ENCODE results near the gene CLN6. TPM values are rescaled to one million over a fixed set of nuclear protein-coding genes. Genes with fewer than 3 reads are reported as not detected.
A peak's percentile ranks its signal among the peaks of the same experiment; 100 is the strongest.

CLN6 gene
- total RNA-seq, 1 experiment from 2014 or later: 76.7 TPM

DNA sequence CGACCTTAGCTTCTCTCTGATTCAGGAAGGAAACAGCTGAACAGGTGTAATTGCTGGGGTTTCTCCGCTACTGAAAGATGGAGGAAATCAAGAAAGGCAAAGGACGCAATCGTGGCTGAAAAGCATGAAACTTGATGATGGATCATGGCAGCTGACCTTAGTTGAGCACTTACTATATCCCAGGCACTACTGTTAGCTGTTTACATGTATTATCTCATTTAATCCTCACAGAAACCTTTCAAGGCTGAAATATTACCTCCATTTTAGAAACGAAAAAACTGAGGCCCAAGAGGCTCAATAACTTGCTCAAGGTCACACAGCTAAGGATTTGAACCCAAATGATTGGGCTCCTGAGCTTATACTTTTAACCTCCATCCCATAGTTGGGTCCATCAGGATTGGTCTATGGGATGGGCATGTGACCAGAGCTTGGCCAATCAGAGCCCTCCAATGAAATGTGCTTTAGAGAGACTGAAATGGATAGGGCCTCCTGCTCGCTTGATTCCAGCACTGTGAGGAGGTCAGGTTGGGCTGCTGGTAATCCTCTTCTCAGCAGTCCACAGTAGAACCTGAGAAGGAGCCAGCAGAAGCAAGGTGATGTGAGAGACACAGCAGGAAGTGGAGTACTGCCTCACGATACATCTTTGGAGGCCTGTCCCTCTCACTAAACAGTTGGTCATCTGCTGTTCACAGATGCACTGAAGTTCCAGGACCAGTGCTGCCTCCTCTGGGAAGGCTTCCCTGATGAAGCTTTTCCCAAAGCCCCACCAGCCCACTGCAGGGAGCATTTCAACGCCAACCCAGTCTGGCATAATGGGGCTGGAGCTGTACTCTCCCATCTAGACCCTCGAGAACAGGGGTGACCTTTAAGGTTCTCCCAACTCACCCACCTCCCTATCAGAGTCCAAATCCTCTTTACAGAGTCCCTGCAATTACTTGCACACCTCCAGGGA lies 10.4 kb downstream of the CLN6 start:
- H3K36me3 Mint-ChIP-seq (ENCODE audit: insufficient read depth, unreplicated experiment): peaks cover 34% of the 10 kb centered on the region
- no peaks in the 10 kb centered on the region for H3K36me3 ChIP-seq (ENCODE audit: control insufficient read depth, insufficient read depth, low read length)
- H3K27ac Mint-ChIP-seq (ENCODE audit: unreplicated experiment): no peak overlapping the region
- POLR2A ChIA-PET: no interaction called here
- intact Hi-C loops (cut with micrococcal nuclease; ENCODE audit: unreplicated experiment): no loop called here
- H3K4me3 Mint-ChIP-seq (ENCODE audit: unreplicated experiment): no peak overlapping the region
- no peak overlapping the region for H3K4me3 ChIP-seq (ENCODE audit: low read depth, low read length)
- H3K27me3 Mint-ChIP-seq (ENCODE audit: insufficient read depth, unreplicated experiment): no peaks in the 10 kb centered on the region
- CTCF ChIA-PET: no interaction called here
- no peaks in the 10 kb centered on the region for H3K9me3 ChIP-seq
- peak in 1 of 2 experiments; percentile 12 for DNase-seq
- H3K27me3 ChIP-seq (replicated peaks; ENCODE audit: control insufficient read depth, insufficient read depth, low read length): no peaks in the 10 kb centered on the region
- peaks cover 11% of the 10 kb centered on the region for H3K4me1 Mint-ChIP-seq (ENCODE audit: low read depth, unreplicated experiment)
- TF ChIP-seq, protein P1, sequence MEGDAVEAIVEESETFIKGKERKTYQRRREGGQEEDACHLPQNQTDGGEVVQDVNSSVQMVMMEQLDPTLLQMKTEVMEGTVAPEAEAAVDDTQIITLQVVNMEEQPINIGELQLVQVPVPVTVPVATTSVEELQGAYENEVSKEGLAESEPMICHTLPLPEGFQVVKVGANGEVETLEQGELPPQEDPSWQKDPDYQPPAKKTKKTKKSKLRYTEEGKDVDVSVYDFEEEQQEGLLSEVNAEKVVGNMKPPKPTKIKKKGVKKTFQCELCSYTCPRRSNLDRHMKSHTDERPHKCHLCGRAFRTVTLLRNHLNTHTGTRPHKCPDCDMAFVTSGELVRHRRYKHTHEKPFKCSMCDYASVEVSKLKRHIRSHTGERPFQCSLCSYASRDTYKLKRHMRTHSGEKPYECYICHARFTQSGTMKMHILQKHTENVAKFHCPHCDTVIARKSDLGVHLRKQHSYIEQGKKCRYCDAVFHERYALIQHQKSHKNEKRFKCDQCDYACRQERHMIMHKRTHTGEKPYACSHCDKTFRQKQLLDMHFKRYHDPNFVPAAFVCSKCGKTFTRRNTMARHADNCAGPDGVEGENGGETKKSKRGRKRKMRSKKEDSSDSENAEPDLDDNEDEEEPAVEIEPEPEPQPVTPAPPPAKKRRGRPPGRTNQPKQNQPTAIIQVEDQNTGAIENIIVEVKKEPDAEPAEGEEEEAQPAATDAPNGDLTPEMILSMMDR (IDR thresholded peaks at IDR 0.05; ENCODE audit: insufficient read depth in 1 of 2, low read depth in 1 of 2, low read length in 1 of 2, severe bottlenecking in 1 of 2, unreplicated experiment in 1 of 2): no peak
- no peaks in the 10 kb centered on the region for H3K9me3 Mint-ChIP-seq (ENCODE audit: unreplicated experiment)
- no TSS peak for BruUV-seq (replicated peaks)
- H3K4me1 ChIP-seq: no peaks in the 10 kb centered on the region

DNA sequence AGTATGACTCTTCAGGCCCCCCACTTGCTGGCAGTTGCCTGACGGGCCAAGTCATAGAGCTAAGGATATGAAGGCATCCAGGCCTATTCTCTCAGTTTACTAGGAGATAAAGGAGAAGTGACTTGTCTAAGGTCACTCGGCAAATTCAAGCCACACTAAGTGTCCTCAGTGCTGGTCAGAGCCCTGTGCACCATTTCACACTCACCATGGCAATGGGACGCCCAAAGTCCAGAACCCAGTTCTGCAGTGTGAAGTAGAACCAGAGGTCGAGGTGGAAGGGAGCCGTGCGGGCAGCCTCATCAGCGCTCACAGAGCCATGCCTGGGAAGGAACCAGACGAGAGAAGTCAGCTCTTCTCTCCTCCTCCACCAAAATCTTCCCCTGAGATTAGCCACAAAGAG lies 11.2 kb downstream of the CLN6 start:
- H3K9me3 ChIP-seq: no peaks in the 10 kb centered on the region
- intact Hi-C loops (cut with micrococcal nuclease; ENCODE audit: unreplicated experiment): no loop called here
- H3K4me1 ChIP-seq: no peaks in the 10 kb centered on the region
- peaks cover 38% of the 10 kb centered on the region for H3K36me3 Mint-ChIP-seq (ENCODE audit: insufficient read depth, unreplicated experiment)
- BruUV-seq (replicated peaks): no TSS peak
- no peak overlapping the region for H3K4me3 Mint-ChIP-seq (ENCODE audit: unreplicated experiment)
- TF ChIP-seq, protein P1 (IDR thresholded peaks at IDR 0.05; ENCODE audit: insufficient read depth in 1 of 2, low read depth in 1 of 2, low read length in 1 of 2, severe bottlenecking in 1 of 2, unreplicated experiment in 1 of 2): no peak
- no peaks in the 10 kb centered on the region for H3K36me3 ChIP-seq (ENCODE audit: control insufficient read depth, insufficient read depth, low read length)
- no peak overlapping the region for H3K27ac Mint-ChIP-seq (ENCODE audit: unreplicated experiment)
- H3K9me3 Mint-ChIP-seq (ENCODE audit: unreplicated experiment): no peaks in the 10 kb centered on the region
- POLR2A ChIA-PET: no interaction called here
- peak in 1 of 2 experiments; percentile 14 for DNase-seq
- H3K27me3 Mint-ChIP-seq (ENCODE audit: insufficient read depth, unreplicated experiment): no peaks in the 10 kb centered on the region
- H3K27me3 ChIP-seq (replicated peaks; ENCODE audit: control insufficient read depth, insufficient read depth, low read length): no peaks in the 10 kb centered on the region
- peaks cover 11% of the 10 kb centered on the region for H3K4me1 Mint-ChIP-seq (ENCODE audit: low read depth, unreplicated experiment)
- no peak overlapping the region for H3K4me3 ChIP-seq (ENCODE audit: low read depth, low read length)
- CTCF ChIA-PET: no interaction called here

DNA sequence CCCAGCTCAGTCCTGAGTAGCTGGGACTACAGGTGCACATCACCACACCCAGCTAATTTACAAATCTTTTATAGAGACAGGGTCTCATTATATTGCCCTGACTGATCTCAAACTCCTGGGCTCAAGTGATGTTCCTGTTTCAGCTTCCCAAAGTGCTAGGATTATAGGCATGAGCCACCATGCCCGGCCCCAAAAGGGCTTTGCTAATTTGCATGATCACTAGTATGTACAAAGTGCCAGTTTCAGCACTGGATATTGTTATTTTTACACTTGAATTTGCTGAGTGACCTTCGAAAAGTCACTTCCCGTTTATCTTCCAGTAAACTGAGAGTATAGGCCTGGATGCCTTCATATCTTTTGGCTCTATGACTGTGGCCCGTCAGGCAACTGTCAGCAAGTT lies 12.2 kb downstream of the CLN6 start:
- Histone ChIP-seq H3K27me3 (replicated peaks; ENCODE audit: control insufficient read depth, insufficient read depth, low read length) (no peaks in the 10 kb centered on the region), H3K36me3 (ENCODE audit: control insufficient read depth, insufficient read depth, low read length) (no peaks in the 10 kb centered on the region), H3K4me1 (no peaks in the 10 kb centered on the region), H3K9me3 (no peaks in the 10 kb centered on the region), H3K4me3 (ENCODE audit: low read depth, low read length) (no peak overlapping the region)
- TF ChIP-seq, protein P1 (IDR thresholded peaks at IDR 0.05; ENCODE audit: insufficient read depth in 1 of 2, low read depth in 1 of 2, low read length in 1 of 2, severe bottlenecking in 1 of 2, unreplicated experiment in 1 of 2): no peak
- H3K9me3 Mint-ChIP-seq (ENCODE audit: unreplicated experiment): no peaks in the 10 kb centered on the region
- H3K36me3 Mint-ChIP-seq (ENCODE audit: insufficient read depth, unreplicated experiment): peaks cover 37% of the 10 kb centered on the region
- H3K4me1 Mint-ChIP-seq (ENCODE audit: low read depth, unreplicated experiment): peaks cover 11% of the 10 kb centered on the region
- H3K27me3 Mint-ChIP-seq (ENCODE audit: insufficient read depth, unreplicated experiment): no peaks in the 10 kb centered on the region
- ChIA-PET CTCF (no interaction called here), POLR2A (no interaction called here)
- H3K4me3 Mint-ChIP-seq (ENCODE audit: unreplicated experiment): no peak overlapping the region
- intact Hi-C loops (cut with micrococcal nuclease; ENCODE audit: unreplicated experiment): no loop called here
- BruUV-seq (replicated peaks): no TSS peak
- H3K27ac Mint-ChIP-seq (ENCODE audit: unreplicated experiment): no peak overlapping the region
- DNase-seq: no peak
